Transverse colon (tissue), 4 donors: ENCODE measurements around the gene CCDC14. TPM values are rescaled to one million over a fixed set of nuclear protein-coding genes. Genes with fewer than 3 reads are reported as not detected.
"Not testable (repeated sequence)": the region's sequence is repeated elsewhere in the genome, so short reads cannot be mapped to it uniquely, and the experiment has no call there.

ENCODE experiments used
- DNase-seq: peaks from one replicate; pipeline ENCODE4 v3.0.0-alpha.2; 2019
- H3K27ac ChIP-seq, 4 donors: fragments of 200-600 bp; sonication (generic); 2 replicates each; pipeline ENCODE4 v1.5.1; 2016 to 2018; ENCODE audit warnings: inconsistent platforms in 4 of 4
- H3K27me3 ChIP-seq: fragments of 200-600 bp; sonication (generic); 2 replicates; pipeline ENCODE4 v1.5.1; 2017; ENCODE audit warnings: inconsistent platforms
- H3K36me3 ChIP-seq, 4 donors: fragments of 200-600 bp; sonication (generic); 2 replicates each; pipeline ENCODE4 v1.5.1; 2017 to 2019; ENCODE audit warnings: inconsistent platforms in 4 of 4
- H3K4me1 ChIP-seq, 4 donors: fragments of 200-600 bp; sonication (generic); 2 replicates each; pipeline ENCODE4 v1.5.1; 2017 to 2020; ENCODE audit warnings: inconsistent platforms in 4 of 4
- H3K4me3 ChIP-seq, 4 donors: fragments of 200-600 bp; sonication (generic); 1 replicate in 1 of 4; 2 replicates in 3 of 4; pipeline versions ENCODE4 v1.5.1 to v1.6.1; 2017 to 2019; ENCODE audit warnings: inconsistent platforms in 4 of 4
- H3K9me3 ChIP-seq, 2 donors: fragments of 200-600 bp; sonication (generic); 2 replicates each; pipeline ENCODE4 v1.5.1; 2017 to 2019; ENCODE audit warnings: inconsistent platforms in 2 of 2
- CTCF ChIP-seq, 5 experiments: fragments of 200-600 bp in 3 of 5; fragments of 450-650 bp in 2 of 5; sonication (generic) in 3 of 5; IDR thresholded peaks; 1 replicate in 2 of 5; 2 replicates in 3 of 5; pipeline ENCODE4 v1.5.1; 2016 to 2017; ENCODE audit warnings: antibody characterized with exemption in 5 of 5, inconsistent platforms in 3 of 5, mild to moderate bottlenecking in 2 of 5, moderate library complexity in 1 of 5
- EP300 ChIP-seq: sonication (generic); formaldehyde crosslinking; IDR thresholded peaks from one replicate; pipeline ENCODE4 v1.6.1; 2017; ENCODE audit warnings: antibody characterized with exemption, low read depth
- POLR2A ChIP-seq: fragments of 450-650 bp; IDR thresholded peaks from one replicate; pipeline ENCODE4 v1.6.1; 2016; ENCODE audit warnings: antibody characterized with exemption, mild to moderate bottlenecking, moderate library complexity
- POLR2AphosphoS5 ChIP-seq, 3 donors: sonication (generic); formaldehyde crosslinking; IDR thresholded peaks; one replicate each; pipeline ENCODE4 v1.6.1; 2016; ENCODE audit warnings: antibody characterized with exemption in 3 of 3
- WGBS, 2 donors: methylation state at CpG; one replicate each; pipeline ENCODE4 v1.1.5; 2018; ENCODE audit warnings: low coverage in 1 of 2; 5-methylcytosine and 5-hydroxymethylcytosine counted together
- in situ Hi-C, 4 donors: fragments of 200-750 bp; cut with MboI; loops; one replicate each; pipeline versions ENCODE4 v1.15.0 to v1.15.1; 2017; ENCODE audit warnings: low sequenced_read_pairs in 3 of 4, low pct_ligation_motif_present in 1 of 4, low pct_unique_long_range_greater_than_20kb in 1 of 4
- intact Hi-C: fragments of 100-400 bp; cut with DNase I; formaldehyde crosslinking; loops from one replicate; pipeline ENCODE4 v1.15.1; 2023; ENCODE audit warnings: low total_unique reads
- total RNA-seq, 4 donors: library from RNA; depleted of rRNA; stranded (reverse); fragments of >200 nt; gene quantifications; one replicate each; pipeline ENCODE4 v1.1.0, GENCODE V29; 2016

CCDC14 gene
- total RNA-seq, 4 donors from 2014 or later = 93.1 to 117 (median 110) TPM

- Histone ChIP-seq H3K4me3 (no peak overlapping the region), H3K36me3 (no peaks in the 10 kb centered on the region), H3K27ac (no peak overlapping the region), H3K27me3 (peaks cover 7% of the 10 kb centered on the region), H3K4me1 (peaks cover 0 to under 1% (median 0%) of the 10 kb centered on the region in 4 donors), H3K9me3 (no peaks in the 10 kb centered on the region)
- TF ChIP-seq POLR2AphosphoS5 (IDR thresholded peaks at IDR 0.05) (no peak), EP300 (no peak), CTCF (IDR thresholded peaks at IDR 0.05) (no peak), POLR2A (no peak)
- intact Hi-C loops (no loop called here), in situ Hi-C loops (no loop called here)
- WGBS, 2 donors = 75% methylated on average over 2 of the region's 2 CpGs; no CpG with 5 or more reads in 1 of the 2 donors
- DNase-seq = no peak
Observed at GRCh38 chr3:123997543-123997942, 36.5 kb upstream of the CCDC14 start.

DNA sequence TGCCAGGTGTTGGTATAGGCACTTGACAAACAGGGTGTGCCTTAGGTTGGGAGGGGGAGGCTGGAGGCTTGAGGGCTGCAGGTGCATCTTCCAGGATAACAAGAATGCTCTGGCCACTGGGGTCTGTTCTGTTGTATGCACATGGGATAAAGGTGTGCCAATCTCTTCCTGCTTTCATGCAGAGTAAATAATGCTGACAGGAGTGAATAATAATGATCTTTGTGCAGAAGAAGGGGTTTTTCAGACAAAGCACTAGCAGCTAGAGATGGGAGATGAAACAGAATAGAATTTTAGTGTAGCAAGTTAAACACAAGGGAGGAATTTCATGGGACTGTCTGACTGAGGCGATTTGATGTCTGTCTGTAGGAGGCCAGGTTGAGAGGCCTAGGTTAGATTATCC, 32.8 kb upstream of the CCDC14 start:
- no peaks in the 10 kb centered on the region for H3K9me3 ChIP-seq
- WGBS, 2 donors = 63 to 78% methylated on average over 1 of the region's 1 CpG
- no peak overlapping the region for H3K27ac ChIP-seq
- DNase-seq = no peak
- H3K36me3 ChIP-seq = no peaks in the 10 kb centered on the region
- H3K4me3 ChIP-seq = no peak overlapping the region
- in situ Hi-C loops = no loop called here
- intact Hi-C loops = no loop called here
- H3K27me3 ChIP-seq = peaks cover 6% of the 10 kb centered on the region
- no peaks in the 10 kb centered on the region for H3K4me1 ChIP-seq
- TF ChIP-seq CTCF (IDR thresholded peaks at IDR 0.05) (no peak), POLR2AphosphoS5 (IDR thresholded peaks at IDR 0.05) (no peak), EP300 (no peak), POLR2A (no peak)

GRCh38 chr3:123991730-123992588, 30.9 kb upstream of the CCDC14 start, which contains the start of gene ROPN1:
Gene ROPN1 (minus strand): TSS chr3:123992124. CDS start chr3:123980481, 11,643 bp downstream.
- H3K27ac ChIP-seq, H3K9me3 ChIP-seq, intact Hi-C loops, DNase-seq, H3K4me1 ChIP-seq, in situ Hi-C loops, H3K27me3 ChIP-seq, H3K36me3 ChIP-seq, H3K4me3 ChIP-seq: not testable (repeated sequence)
- 9% methylated on average over 8 of the region's 49 CpGs; no CpG with 5 or more reads in 1 of the 2 donors for WGBS, 2 donors

GRCh38 chr3:123986427-123986826, 25.4 kb upstream of the CCDC14 start:
- 74 to 78% methylated on average over 1 to 3 of the region's 3 CpGs for WGBS, 2 donors
- Histone ChIP-seq H3K4me3 (no peak overlapping the region), H3K27me3 (peaks cover 11% of the 10 kb centered on the region), H3K27ac (no peak overlapping the region), H3K9me3 (no peaks in the 10 kb centered on the region), H3K36me3 (no peaks in the 10 kb centered on the region), H3K4me1 (peaks cover 0 to 12% (median 6%) of the 10 kb centered on the region in 4 donors)
- no peak for TF ChIP-seq POLR2A
- TF ChIP-seq EP300 = no peak
- TF ChIP-seq POLR2AphosphoS5 (IDR thresholded peaks at IDR 0.05) = no peak
- no peak for TF ChIP-seq CTCF (IDR thresholded peaks at IDR 0.05)
- intact Hi-C loops (no loop called here), in situ Hi-C loops (no loop called here)
- DNase-seq = no peak
